CD4-positive, alpha-beta T cell (primary cell): ENCODE data around the gene PHF10. TPM values are rescaled to one million over a fixed set of nuclear protein-coding genes. Genes with fewer than 3 reads are reported as not detected.

Experiments used
- ATAC-seq: fragments of 200-7000 bp; cut with Tn5 transposase; one replicate; pipeline ENCODE4 v1.10.0; 2022; ENCODE audit warnings: mild to moderate bottlenecking; ENCODE audit not compliant: poor library complexity
- CTCF ChIA-PET: fragments of 350-600 bp; sonication (Branson Sonifier 250); formaldehyde crosslinking; loops from one replicate; lab custom pipeline; 2021; ENCODE audit warnings: antibody characterized with exemption, inconsistent platforms; lab: Charles Lee
- POLR2A ChIA-PET: fragments of 350-600 bp; sonication (Branson Sonifier 250); formaldehyde crosslinking; loops from one replicate; lab custom pipeline; 2021; ENCODE audit warnings: antibody characterized with exemption, inconsistent platforms; lab: Charles Lee
- DNase-seq, 14 experiments: peaks; one replicate each; pipeline ENCODE4 v3.0.0-alpha.2; 2013 to 2020; ENCODE audit warnings: mixed read lengths in 2 of 14
- H3K27ac ChIP-seq, 2 donors: one replicate each; pipeline versions ENCODE4 v1.5.1 to v1.7.0; 2013; ENCODE audit warnings: low read length in 2 of 2, low read depth in 1 of 2, mild to moderate bottlenecking in 1 of 2
- H3K27me3 ChIP-seq, 2 experiments: 1 replicate in 1 of 2; 2 replicates in 1 of 2; pipeline versions ENCODE4 v1.6.1 to v1.7.0; 2013; ENCODE audit warnings: low read length in 2 of 2, control low read depth in 1 of 2, mild to moderate bottlenecking in 1 of 2, moderate library complexity in 1 of 2; ENCODE audit not compliant: insufficient read depth in 2 of 2, control insufficient read depth in 1 of 2
- H3K36me3 ChIP-seq: one replicate; pipeline ENCODE4 v1.6.1; 2013; ENCODE audit warnings: low read length, control low read depth; ENCODE audit not compliant: insufficient read depth
- H3K4me1 ChIP-seq: one replicate; pipeline ENCODE4 v1.6.1; 2013; ENCODE audit warnings: low read length, control low read depth; ENCODE audit not compliant: insufficient read depth
- H3K4me3 ChIP-seq: one replicate; pipeline ENCODE4 v1.5.1; 2013; ENCODE audit warnings: mild to moderate bottlenecking, low read length, moderate library complexity
- H3K9me3 ChIP-seq, 2 experiments: 1 replicate in 1 of 2; 2 replicates in 1 of 2; pipeline versions ENCODE4 v1.6.1 to v1.7.0; 2013; ENCODE audit warnings: low read length in 2 of 2, mild to moderate bottlenecking in 2 of 2, control low read depth in 1 of 2, moderate library complexity in 1 of 2; ENCODE audit not compliant: control insufficient read depth in 1 of 2, insufficient read depth in 1 of 2
- H3K27ac Mint-ChIP-seq: one replicate; pipeline ENCODE4 v1.8.0; 2020; ENCODE audit warnings: mixed read lengths
- H3K27me3 Mint-ChIP-seq: one replicate; pipeline ENCODE4 v1.8.0; 2021; ENCODE audit warnings: mixed read lengths
- H3K36me3 Mint-ChIP-seq: one replicate; pipeline ENCODE4 v1.8.0; 2021; ENCODE audit warnings: low read depth, mixed read lengths
- H3K4me1 Mint-ChIP-seq: one replicate; pipeline ENCODE4 v1.8.0; 2021; ENCODE audit warnings: low read depth, mixed read lengths
- H3K4me3 Mint-ChIP-seq: one replicate; pipeline ENCODE4 v1.8.0; 2020; ENCODE audit warnings: mild to moderate bottlenecking, mixed read lengths
- H3K9me3 Mint-ChIP-seq: one replicate; pipeline ENCODE4 v1.8.0; 2020; ENCODE audit warnings: mixed read lengths
- intact Hi-C, 2 experiments: fragments of 100-400 bp; cut with DNase I in 1 of 2; cut with micrococcal nuclease in 1 of 2; formaldehyde crosslinking; loops; one replicate each; pipeline versions ENCODE4 v1.15.1 to v1.9.0; 2023 to 2025; cut with DNase I, micrococcal nuclease
- total RNA-seq, 174 experiments: library from RNA in 2 of 174; stranded (reverse) in 2 of 174; gene quantifications; one replicate each; pipeline ENCODE4 v1.2.3 and lab custom pipeline; 2021 to 2026
- TF ChIP-seq, protein P1 (sequence below): fragments of 200-600 bp; IDR thresholded peaks from one replicate; pipeline ENCODE4 v1.8.0; 2022; ENCODE audit warnings: antibody characterized with exemption, mild to moderate bottlenecking

Gene PHF10
- total RNA-seq, 2 experiments from 2014 or later = 93.9 to 97.8 TPM

- Histone ChIP-seq H3K4me1 (no peaks in the 10 kb centered on the region), H3K9me3 (peaks cover 20 to 23% of the 10 kb centered on the region in 2 experiments), H3K4me3 (no peak overlapping the region), H3K27me3 (no peaks in the 10 kb centered on the region), H3K27ac (no peak overlapping the region), H3K36me3 (peaks cover 13% of the 10 kb centered on the region)
- TF ChIP-seq, protein P1, sequence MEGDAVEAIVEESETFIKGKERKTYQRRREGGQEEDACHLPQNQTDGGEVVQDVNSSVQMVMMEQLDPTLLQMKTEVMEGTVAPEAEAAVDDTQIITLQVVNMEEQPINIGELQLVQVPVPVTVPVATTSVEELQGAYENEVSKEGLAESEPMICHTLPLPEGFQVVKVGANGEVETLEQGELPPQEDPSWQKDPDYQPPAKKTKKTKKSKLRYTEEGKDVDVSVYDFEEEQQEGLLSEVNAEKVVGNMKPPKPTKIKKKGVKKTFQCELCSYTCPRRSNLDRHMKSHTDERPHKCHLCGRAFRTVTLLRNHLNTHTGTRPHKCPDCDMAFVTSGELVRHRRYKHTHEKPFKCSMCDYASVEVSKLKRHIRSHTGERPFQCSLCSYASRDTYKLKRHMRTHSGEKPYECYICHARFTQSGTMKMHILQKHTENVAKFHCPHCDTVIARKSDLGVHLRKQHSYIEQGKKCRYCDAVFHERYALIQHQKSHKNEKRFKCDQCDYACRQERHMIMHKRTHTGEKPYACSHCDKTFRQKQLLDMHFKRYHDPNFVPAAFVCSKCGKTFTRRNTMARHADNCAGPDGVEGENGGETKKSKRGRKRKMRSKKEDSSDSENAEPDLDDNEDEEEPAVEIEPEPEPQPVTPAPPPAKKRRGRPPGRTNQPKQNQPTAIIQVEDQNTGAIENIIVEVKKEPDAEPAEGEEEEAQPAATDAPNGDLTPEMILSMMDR = no peak
- no peak for DNase-seq
- H3K9me3 Mint-ChIP-seq = peaks cover 9% of the 10 kb centered on the region
- H3K36me3 Mint-ChIP-seq = peaks cover 82% of the 10 kb centered on the region
- intact Hi-C loops = no loop called here
- CTCF ChIA-PET = no interaction called here
- no peak for ATAC-seq
- H3K27me3 Mint-ChIP-seq = no peaks in the 10 kb centered on the region
- H3K27ac Mint-ChIP-seq = no peak overlapping the region
- POLR2A ChIA-PET = no interaction called here
- H3K4me1 Mint-ChIP-seq = no peaks in the 10 kb centered on the region
- H3K4me3 Mint-ChIP-seq = no peak overlapping the region
These were observed 35.0 kb downstream of the PHF10 start for GRCh38 chr6:169689287-169689686.

GRCh38 chr6:169685860-169686259 is 38.4 kb downstream of the PHF10 start:
- H3K27ac Mint-ChIP-seq = no peak overlapping the region
- H3K36me3 Mint-ChIP-seq = peaks cover 91% of the 10 kb centered on the region
- Histone ChIP-seq H3K4me1 (no peaks in the 10 kb centered on the region), H3K27ac (no peak overlapping the region), H3K9me3 (peaks cover 14% of the 10 kb centered on the region in 2 experiments), H3K27me3 (no peaks in the 10 kb centered on the region), H3K4me3 (no peak overlapping the region), H3K36me3 (peaks cover 13% of the 10 kb centered on the region)
- ATAC-seq (no peak), DNase-seq (no peak)
- H3K4me1 Mint-ChIP-seq = no peaks in the 10 kb centered on the region
- TF ChIP-seq, protein P1 = no peak
- CTCF ChIA-PET = no interaction called here
- intact Hi-C loops = no loop called here
- POLR2A ChIA-PET = no interaction called here
- peaks cover 9% of the 10 kb centered on the region for H3K9me3 Mint-ChIP-seq
- H3K27me3 Mint-ChIP-seq = no peaks in the 10 kb centered on the region
- H3K4me3 Mint-ChIP-seq = no peak overlapping the region

DNA sequence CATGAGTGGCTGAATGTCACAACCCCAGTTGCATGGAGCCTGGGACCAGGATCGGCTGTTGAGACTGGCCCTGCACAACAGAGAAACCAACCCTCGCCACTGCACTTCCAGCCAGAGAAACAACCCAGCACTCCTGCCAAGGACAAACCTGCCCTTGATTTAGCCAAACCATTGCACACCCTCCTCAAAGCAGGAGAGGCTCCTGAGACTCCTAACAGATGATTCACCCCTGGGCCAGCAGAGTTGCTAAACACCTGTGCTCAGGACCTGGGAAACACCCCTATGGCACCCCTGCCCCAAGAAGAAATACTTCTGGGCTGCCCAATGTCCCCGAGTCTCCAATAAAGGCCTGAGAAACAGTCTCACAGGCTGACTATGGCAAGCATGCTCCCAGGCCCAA is 40.2 kb downstream of the PHF10 start:
- Histone ChIP-seq H3K4me3 (no peak overlapping the region), H3K4me1 (no peaks in the 10 kb centered on the region), H3K27me3 (no peaks in the 10 kb centered on the region), H3K27ac (no peak overlapping the region), H3K9me3 (peaks cover 11 to 14% of the 10 kb centered on the region in 2 experiments), H3K36me3 (peaks cover 13% of the 10 kb centered on the region)
- H3K27ac Mint-ChIP-seq = no peak overlapping the region
- DNase-seq (no peak), ATAC-seq (no peak)
- no peaks in the 10 kb centered on the region for H3K27me3 Mint-ChIP-seq
- TF ChIP-seq, protein P1 = no peak
- ChIA-PET CTCF (no interaction called here), POLR2A (no interaction called here)
- H3K4me3 Mint-ChIP-seq = no peak overlapping the region
- intact Hi-C loops = no loop called here
- H3K36me3 Mint-ChIP-seq = peaks cover 98% of the 10 kb centered on the region
- H3K4me1 Mint-ChIP-seq = no peaks in the 10 kb centered on the region
- peaks cover 9% of the 10 kb centered on the region for H3K9me3 Mint-ChIP-seq
